HG03442 (cell line): ENCODE measurements around the gene CXorf58.

ENCODE experiments used
- ATAC-seq: cut with Tn5 transposase; IDR thresholded peaks from one replicate; pipeline ENCODE4 v1.9.1; 2021; ENCODE audit warnings: mild to moderate bottlenecking, moderate library complexity; ENCODE audit not compliant: unreplicated experiment

CXorf58 gene

GRCh38 chrX:23900220-23900797, 7.5 kb upstream of the CXorf58 start:
- ATAC-seq = no peak

- ATAC-seq = peak; percentile 56
Measured at GRCh38 chrX:23901060-23901459, 6.7 kb upstream of the CXorf58 start.

GRCh38 chrX:23901805-23902204, 6.0 kb upstream of the CXorf58 start:
- ATAC-seq = peak; percentile 61

GRCh38 chrX:23902419-23902818, 5.4 kb upstream of the CXorf58 start:
- ATAC-seq = no peak

- no peak for ATAC-seq
Measured at GRCh38 chrX:23904096-23904495, 3.7 kb upstream of the CXorf58 start.

GRCh38 chrX:23907111-23907497, 702 bp upstream of the CXorf58 start:
- peak; percentile 1 for ATAC-seq

GRCh38 chrX:23908219-23909004, 606 bp downstream of the CXorf58 start:
- no peak for ATAC-seq

- no peak for ATAC-seq
Measured at GRCh38 chrX:23911126-23911835, 3.5 kb downstream of the CXorf58 start.

GRCh38 chrX:23919148-23919547, 11.3 kb downstream of the CXorf58 start:
- ATAC-seq = no peak

- ATAC-seq = no peak
Measured at GRCh38 chrX:23919706-23920320, 12.0 kb downstream of the CXorf58 start.

GRCh38 chrX:23926015-23926414, 18.2 kb downstream of the CXorf58 start:
- no peak for ATAC-seq

GRCh38 chrX:23930894-23931604, 23.2 kb downstream of the CXorf58 start:
- no peak for ATAC-seq

- ATAC-seq = no peak
Measured at GRCh38 chrX:23932046-23932445, 24.2 kb downstream of the CXorf58 start.

GRCh38 chrX:23935106-23935505, 27.3 kb downstream of the CXorf58 start:
- no peak for ATAC-seq

GRCh38 chrX:23936180-23936579, 28.4 kb downstream of the CXorf58 start:
- no peak for ATAC-seq

GRCh38 chrX:23937100-23937499, 29.3 kb downstream of the CXorf58 start:
- ATAC-seq = no peak

- no peak for ATAC-seq
Measured at GRCh38 chrX:23938690-23939089, 30.9 kb downstream of the CXorf58 start.

- no peak for ATAC-seq
Measured at GRCh38 chrX:23939203-23939602, 31.4 kb downstream of the CXorf58 start.

GRCh38 chrX:23944234-23944633, 36.4 kb downstream of the CXorf58 start:
- no peak for ATAC-seq

GRCh38 chrX:23945206-23945605, 37.4 kb downstream of the CXorf58 start:
- ATAC-seq = no peak

GRCh38 chrX:23952391-23952790, 44.6 kb downstream of the CXorf58 start:
- no peak for ATAC-seq
